Right cardiac atrium (tissue), 5 donors: ENCODE data around the gene MSANTD1. TPM values are rescaled to one million over a fixed set of nuclear protein-coding genes. Genes with fewer than 3 reads are reported as not detected.

Experiments used
- ATAC-seq, 2 donors: fragments of 200-7000 bp; cut with Tn5 transposase; one replicate each; pipeline versions ENCODE4 v1.8.0 to v1.9.1; 2020; ENCODE audit warnings: moderate library complexity in 2 of 2, mild to moderate bottlenecking in 1 of 2
- DNase-seq, 3 donors: peaks; one replicate each; pipeline ENCODE4 v3.0.0-alpha.2; 2020
- H3K27ac ChIP-seq: one replicate; pipeline ENCODE4 v1.5.1; 2013; ENCODE audit warnings: mild to moderate bottlenecking, low read length, control low read depth, moderate library complexity
- H3K27me3 ChIP-seq: one replicate; pipeline ENCODE4 v1.6.1; 2013; ENCODE audit not compliant: control insufficient read depth, insufficient read depth
- H3K4me1 ChIP-seq: one replicate; pipeline ENCODE4 v1.6.1; 2013; ENCODE audit warnings: low read length; ENCODE audit not compliant: control insufficient read depth, insufficient read depth
- H3K4me3 ChIP-seq: one replicate; pipeline ENCODE4 v1.5.1; 2013; ENCODE audit warnings: low read length, control low read depth
- H3K9me3 ChIP-seq: one replicate; pipeline ENCODE4 v1.6.1; 2013; ENCODE audit warnings: low read length; ENCODE audit not compliant: control insufficient read depth
- WGBS: extraction: QIAGEN DNeasy Blood & Tissue Kit; methylation state at CpG from one replicate; pipeline ENCODE4 v1.1.7; 2013; 5-methylcytosine and 5-hydroxymethylcytosine counted together
- intact Hi-C, 4 donors: fragments of 100-400 bp; cut with DNase I; formaldehyde crosslinking; loops; one replicate each; pipeline versions ENCODE4 v1.11.0 to v1.14.0; 2022 to 2023
- polyA plus RNA-seq: library from polyadenylated mRNA; stranded (reverse); fragments of 200-250 nt; gene quantifications from one replicate; pipeline ENCODE4 v1.2.3, GENCODE V29; 2013
- total RNA-seq, 4 donors: library from RNA; stranded (reverse); fragmentation: NEBNext Ultra II Directional; extraction: Animal tissue kit (Norgen Biotek cat#: 25700); gene quantifications; one replicate each; pipeline ENCODE4 v1.2.1, GENCODE V29; 2021
- donor health status: healthy with polysubstance abuse.
- donor health status: DM: no; HTN: yes; CAD: no.
- donor health status: DM: no; HTN: no; CAD: no.
- donor health status: DM: no; HTN: yes; CAD: no; lungs with severe emphysema.
- donor health status: DM: yes; HTN: yes; CAD: no.

MSANTD1 gene
- total and polyA plus RNA-seq, 5 donors = 0.20 to 0.40 (median 0.33) TPM

- 78% methylated on average over 1 of the region's 1 CpG for WGBS
- Histone ChIP-seq H3K9me3 (no peaks in the 10 kb centered on the region), H3K4me3 (no peak overlapping the region), H3K27me3 (no peaks in the 10 kb centered on the region), H3K4me1 (no peaks in the 10 kb centered on the region), H3K27ac (no peak overlapping the region)
- intact Hi-C loops = no loop called here
- ATAC-seq = no peak
- peak in 1 of 3 donors; percentile 24 for DNase-seq
Observed at GRCh38 chr4:3244002-3244401, 5.0 kb upstream of the MSANTD1 start.

GRCh38 chr4:3244747-3245146, 4.2 kb upstream of the MSANTD1 start:
- WGBS = 88% methylated on average over 9 of the region's 9 CpGs

GRCh38 chr4:3245676-3246075, 3.3 kb upstream of the MSANTD1 start:
- WGBS = 92% methylated on average over 6 of the region's 6 CpGs
- H3K4me1 ChIP-seq = no peaks in the 10 kb centered on the region
- DNase-seq (peak in 1 of 3 donors; percentile 37), ATAC-seq (no peak)
- intact Hi-C loops = no loop called here
- H3K27ac ChIP-seq = no peak overlapping the region
- no peak overlapping the region for H3K4me3 ChIP-seq
- H3K9me3 ChIP-seq = no peaks in the 10 kb centered on the region
- no peaks in the 10 kb centered on the region for H3K27me3 ChIP-seq

More at GRCh38 chr4:3244747-3245146, 4.2 kb upstream of the MSANTD1 start:
- no peak overlapping the region for H3K4me3 ChIP-seq
- H3K9me3 ChIP-seq = no peaks in the 10 kb centered on the region
- no peak overlapping the region for H3K27ac ChIP-seq
- DNase-seq (peak in 2 of 3 donors; percentile 10 to 38), ATAC-seq (no peak)
- no peaks in the 10 kb centered on the region for H3K27me3 ChIP-seq
- no peaks in the 10 kb centered on the region for H3K4me1 ChIP-seq
- intact Hi-C loops = no loop called here

- WGBS = 74% methylated on average over 16 of the region's 16 CpGs
- no peaks in the 10 kb centered on the region for H3K27me3 ChIP-seq
- DNase-seq (peak; percentile 7 to 49 (median 47)), ATAC-seq (no peak)
- no peak overlapping the region for H3K4me3 ChIP-seq
- intact Hi-C loops = no loop called here
- H3K9me3 ChIP-seq = no peaks in the 10 kb centered on the region
- H3K4me1 ChIP-seq = no peaks in the 10 kb centered on the region
- no peak overlapping the region for H3K27ac ChIP-seq
Observed at GRCh38 chr4:3246458-3247398, 2.2 kb upstream of the MSANTD1 start.

- intact Hi-C loops = no loop called here
- DNase-seq (peak in 2 of 3 donors; percentile 22 to 42), ATAC-seq (no peak)
- 95% methylated on average over 21 of the region's 21 CpGs for WGBS
- H3K27me3 ChIP-seq = no peaks in the 10 kb centered on the region
- H3K9me3 ChIP-seq = no peaks in the 10 kb centered on the region
- no peak overlapping the region for H3K4me3 ChIP-seq
- no peaks in the 10 kb centered on the region for H3K4me1 ChIP-seq
- no peak overlapping the region for H3K27ac ChIP-seq
Observed at GRCh38 chr4:3247399-3248177, 1.4 kb upstream of the MSANTD1 start.

- intact Hi-C loops = no loop called here
- Histone ChIP-seq H3K9me3 (no peaks in the 10 kb centered on the region), H3K4me3 (no peak overlapping the region), H3K27me3 (no peaks in the 10 kb centered on the region), H3K4me1 (no peaks in the 10 kb centered on the region), H3K27ac (no peak overlapping the region)
- ATAC-seq = no peak
- WGBS = 96% methylated on average over 14 of the region's 14 CpGs
- DNase-seq = peak in 1 of 3 donors; percentile 4
Observed at GRCh38 chr4:3248178-3248480, 830 bp upstream of the MSANTD1 start.

GRCh38 chr4:3249711-3250437, 915 bp downstream of the MSANTD1 start:
- H3K4me1 ChIP-seq = no peaks in the 10 kb centered on the region
- no peaks in the 10 kb centered on the region for H3K27me3 ChIP-seq
- no peak overlapping the region for H3K4me3 ChIP-seq
- no peak for ATAC-seq
- peak in 2 of 3 donors; percentile 24 to 41 for DNase-seq
- intact Hi-C loops = no loop called here
- no peaks in the 10 kb centered on the region for H3K9me3 ChIP-seq
- 93% methylated on average over 20 of the region's 20 CpGs for WGBS
- no peak overlapping the region for H3K27ac ChIP-seq

- H3K4me3 ChIP-seq = no peak overlapping the region
- H3K27me3 ChIP-seq = no peaks in the 10 kb centered on the region
- ATAC-seq (no peak), DNase-seq (peak in 1 of 3 donors; percentile 20)
- WGBS = 90% methylated on average over 14 of the region's 14 CpGs
- H3K27ac ChIP-seq = no peak overlapping the region
- intact Hi-C loops = no loop called here
- H3K4me1 ChIP-seq = no peaks in the 10 kb centered on the region
- no peaks in the 10 kb centered on the region for H3K9me3 ChIP-seq
Observed at GRCh38 chr4:3250438-3250955, 1.5 kb downstream of the MSANTD1 start.

GRCh38 chr4:3250956-3251690, 2.2 kb downstream of the MSANTD1 start:
- 95% methylated on average over 19 of the region's 19 CpGs for WGBS
- intact Hi-C loops = no loop called here

More at GRCh38 chr4:3250956-3251690, 2.2 kb downstream of the MSANTD1 start:
- ATAC-seq = no peak
- Histone ChIP-seq H3K27ac (no peak overlapping the region), H3K4me3 (no peak overlapping the region), H3K4me1 (no peaks in the 10 kb centered on the region), H3K9me3 (no peaks in the 10 kb centered on the region), H3K27me3 (no peaks in the 10 kb centered on the region)
- peak; percentile 8 to 55 (median 36) for DNase-seq
